ENCODE data around the gene CLN3. TPM values are rescaled to one million over a fixed set of nuclear protein-coding genes. Genes with fewer than 3 reads are reported as not detected.
A peak's percentile ranks its signal among the peaks of the same experiment; 100 is the strongest.

CLN3 gene
- total and polyA plus RNA-seq, 2 of the 13 experiments (the other 11 are each of a cell fraction or from before 2014, with no cell fraction given): 23.4 to 46.8 TPM

GRCh38 chr16:28491970-28492474 lies at the start of gene CLN3 (continued):
- no peak for TF ChIP-seq ZNF781 (CRISPR knock-in tag; IDR thresholded peaks at IDR 0.05; ENCODE audit: borderline replicate concordance, not compliant biosample characterization)
- TF ChIP-seq SIX4 (CRISPR knock-in tag; IDR thresholded peaks at IDR 0.05): no peak
- TF ChIP-seq MAX (IDR thresholded peaks at IDR 0.05): peak; percentile 97
- no peak for TF ChIP-seq ONECUT2 (CRISPR knock-in tag; IDR thresholded peaks at IDR 0.05)
- no peak; the same call in 1 of the 2 replicates for TF ChIP-seq ZNF253 (CRISPR knock-in tag; IDR thresholded peaks at IDR 0.05; ENCODE audit: borderline replicate concordance)
- TF ChIP-seq MIXL1 (CRISPR knock-in tag; IDR thresholded peaks at IDR 0.05): no peak
- 0 out of 2 replicates have a peak, but pooled peaks have one; percentile 25 for TF ChIP-seq ZNF616 (CRISPR knock-in tag; IDR thresholded peaks at IDR 0.05; ENCODE audit: low read depth)
- TF ChIP-seq HMGXB3 (CRISPR knock-in tag; IDR thresholded peaks at IDR 0.05; ENCODE audit: borderline replicate concordance): peak; percentile 53; the same call in 1 of the 2 replicates
- TF ChIP-seq FOXC1 (CRISPR knock-in tag; IDR thresholded peaks at IDR 0.05; ENCODE audit: borderline replicate concordance): no peak
- no peak for TF ChIP-seq ZFAT (CRISPR knock-in tag; conservative IDR thresholded peaks at IDR 0.05)
- TF ChIP-seq ZNF20 (CRISPR knock-in tag; IDR thresholded peaks at IDR 0.05): 0 out of 2 replicates have a peak, but pooled peaks have one; percentile 29
- TF ChIP-seq BRD4 (CRISPR knock-in tag; IDR thresholded peaks at IDR 0.05): no peak; the same call in 1 of the 2 replicates
- peak; percentile 64; the same call in 1 of the 2 replicates for TF ChIP-seq CBFB (CRISPR knock-in tag; IDR thresholded peaks at IDR 0.05)
- no peak for TF ChIP-seq SP1 (IDR thresholded peaks at IDR 0.05)
- no peak for TF ChIP-seq SP1 (CRISPR knock-in tag; IDR thresholded peaks at IDR 0.05)
- 0 out of 2 replicates have a peak, but pooled peaks have one; percentile 55 for TF ChIP-seq NAIF1 (CRISPR knock-in tag; IDR thresholded peaks at IDR 0.05; ENCODE audit: borderline replicate concordance)
- peak; percentile 96 for TF ChIP-seq KDM5A (IDR thresholded peaks at IDR 0.05; ENCODE audit: borderline replicate concordance, low read length)
- no peak for TF ChIP-seq ZNF850 (CRISPR knock-in tag; conservative IDR thresholded peaks at IDR 0.05)
- no peak for TF ChIP-seq PLRG1 (conservative IDR thresholded peaks at IDR 0.05)
- TF ChIP-seq MTA1 (CRISPR knock-in tag; IDR thresholded peaks at IDR 0.05; ENCODE audit: borderline replicate concordance): no peak
- no peak for TF ChIP-seq HNRNPL (IDR thresholded peaks at IDR 0.05; ENCODE audit: low read depth, low read length)
- peak; percentile 82 for TF ChIP-seq GMEB1 (CRISPR knock-in tag; IDR thresholded peaks at IDR 0.05; ENCODE audit: borderline replicate concordance)
- peak; percentile 24 for TF ChIP-seq SKI (IDR thresholded peaks at IDR 0.05; ENCODE audit: partially characterized antibody)
- no peak for TF ChIP-seq AGO1 (IDR thresholded peaks at IDR 0.05; ENCODE audit: low read depth, low read length, poor library complexity, severe bottlenecking)
- no peak for TF ChIP-seq JUND (CRISPR knock-in tag; IDR thresholded peaks at IDR 0.05)
- no peak for TF ChIP-seq ZSCAN30 (CRISPR knock-in tag; IDR thresholded peaks at IDR 0.05)
- no peak for TF ChIP-seq ZNF776 (CRISPR knock-in tag; IDR thresholded peaks at IDR 0.05)

All from HepG2 (cell line).